GM18505 (cell line): ENCODE results near the gene ME2.
"Not testable (repeated sequence)": the region's sequence is repeated elsewhere in the genome, so short reads cannot be mapped to it uniquely, and the experiment has no call there.

Source experiments
- ATAC-seq: cut with Tn5 transposase; IDR thresholded peaks from one replicate; pipeline ENCODE4 v1.9.1; 2021; ENCODE audit not compliant: unreplicated experiment
- POLR2A ChIP-seq: IDR thresholded peaks from 4 replicates; pipeline ENCODE4 v1.6.1; 2011; ENCODE audit warnings: borderline replicate concordance; ENCODE audit not compliant: insufficient read depth, insufficient read length; ENCODE audit errors: extremely low read depth

Gene ME2

GRCh38 chr18:50878345-50879301, at the start of gene ME2:
ME2 (plus strand) TSS chr18:50879118; CDS start chr18:50895821, 16,703 bp downstream.
- ATAC-seq, result peak; percentile 95

GRCh38 chr18:50829644-50830043, 49.3 kb upstream of the ME2 start:
- no peak for ATAC-seq
- no peak for TF ChIP-seq POLR2A

More at GRCh38 chr18:50878345-50879301, at the start of gene ME2:
- peak; percentile 86 for TF ChIP-seq POLR2A

DNA sequence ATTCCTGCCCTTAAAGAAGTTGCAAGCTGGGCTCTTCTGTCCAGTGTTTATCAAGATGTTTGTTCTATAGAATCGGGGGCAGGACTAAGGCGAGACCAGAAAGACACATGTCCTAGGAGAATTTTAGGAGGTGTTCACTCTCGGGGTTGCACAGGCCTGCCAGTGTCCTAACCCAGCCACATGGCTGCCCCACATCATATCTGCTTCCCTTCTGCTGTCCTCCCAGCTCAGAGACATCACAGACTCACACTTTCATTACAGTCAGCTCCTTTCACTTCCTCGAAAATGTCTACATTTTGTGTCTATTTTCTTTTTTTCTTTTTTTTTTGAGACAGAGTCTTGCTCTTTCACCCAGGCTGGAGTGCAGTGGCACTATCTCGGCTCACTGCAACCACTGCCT, 48.4 kb upstream of the ME2 start:
- peak; percentile 67 for ATAC-seq
- no peak for TF ChIP-seq POLR2A

DNA sequence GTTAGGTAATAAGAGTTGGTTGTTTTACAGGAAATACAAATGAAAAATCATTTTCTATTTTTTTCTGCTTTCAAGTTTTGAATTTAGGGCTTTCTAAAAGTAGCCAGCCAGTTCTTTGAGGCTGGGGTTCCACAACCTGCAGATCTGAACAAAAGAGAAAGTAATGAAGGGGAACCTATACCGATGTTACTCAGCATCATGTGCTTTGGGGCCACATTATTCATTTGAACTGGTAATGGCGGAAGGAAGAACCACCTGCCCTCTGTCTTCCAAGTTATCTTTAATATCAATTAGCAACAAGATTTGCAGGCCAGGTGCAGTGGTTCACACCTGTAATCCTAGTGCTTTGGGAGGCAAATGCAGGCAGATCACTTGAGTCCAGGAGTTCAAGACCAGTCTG, 46.2 kb upstream of the ME2 start:
- ATAC-seq, result no peak
- TF ChIP-seq POLR2A, result no peak

- ATAC-seq, result not testable (repeated sequence)
Measured at GRCh38 chr18:50833496-50833895, 45.4 kb upstream of the ME2 start.

DNA sequence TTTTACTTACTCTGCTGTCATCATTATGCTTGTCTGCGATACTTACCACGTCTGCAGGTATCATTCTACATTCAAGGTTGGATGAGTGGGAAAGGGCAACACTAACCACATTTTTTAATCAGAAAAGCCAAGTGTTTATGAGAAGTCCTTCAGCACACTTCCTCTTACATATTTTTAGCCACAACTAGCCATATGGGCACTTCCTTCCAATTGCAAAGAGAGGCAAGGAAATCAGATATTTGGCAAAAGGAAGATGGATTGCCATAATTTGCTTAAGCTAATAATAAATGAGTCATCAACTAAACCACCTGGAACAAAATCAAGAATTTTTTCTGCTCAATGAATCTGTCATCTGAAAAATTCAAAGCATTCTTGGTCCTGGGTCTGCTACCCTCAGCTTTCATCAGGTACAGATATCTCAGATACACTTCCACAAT, 42.4 kb upstream of the ME2 start:
- peak; percentile 52 for ATAC-seq
- TF ChIP-seq POLR2A, result no peak

- ATAC-seq, result no peak
- no peak for TF ChIP-seq POLR2A
Measured at GRCh38 chr18:50839341-50839740, 39.6 kb upstream of the ME2 start.

DNA sequence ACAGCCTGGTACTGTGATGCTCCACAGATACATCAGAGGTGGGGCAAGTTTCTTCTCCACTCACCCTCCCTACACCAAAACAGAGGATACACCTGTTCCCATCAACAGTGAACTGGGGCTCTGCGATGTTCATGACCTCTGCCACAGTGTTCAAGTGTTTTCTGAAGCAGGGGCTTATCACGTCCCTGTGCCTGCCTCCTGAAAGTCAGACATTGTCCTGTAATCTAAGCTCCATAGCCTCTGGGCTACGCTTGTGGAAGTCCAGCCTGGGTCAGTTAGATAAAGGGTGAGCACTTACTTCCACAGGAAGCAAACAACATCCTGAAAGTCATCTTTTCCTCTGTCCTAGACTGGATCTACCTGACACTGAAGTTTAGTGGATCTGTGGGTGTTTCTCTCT, 38.9 kb upstream of the ME2 start:
- ATAC-seq, result no peak
- TF ChIP-seq POLR2A, result no peak

DNA sequence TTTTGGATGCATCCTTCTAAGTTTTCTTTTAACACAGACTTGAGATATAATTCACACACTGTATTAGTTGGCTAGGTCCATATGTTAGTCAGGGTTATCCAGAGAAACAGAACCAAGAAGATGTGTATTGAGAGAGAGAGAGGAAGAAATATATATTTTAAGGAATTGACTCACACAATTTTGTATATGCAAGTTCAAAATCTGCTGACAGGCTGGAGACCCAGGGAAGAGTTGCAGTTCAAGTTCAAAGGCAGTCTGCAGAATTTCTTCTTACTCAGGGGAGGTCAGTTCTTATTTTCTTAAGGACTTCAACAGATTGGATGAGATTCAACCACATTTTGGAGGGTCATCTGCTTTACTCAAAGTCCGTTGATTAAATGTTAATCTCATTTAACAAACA, 36.1 kb upstream of the ME2 start:
- ATAC-seq, result no peak
- no peak for TF ChIP-seq POLR2A

DNA sequence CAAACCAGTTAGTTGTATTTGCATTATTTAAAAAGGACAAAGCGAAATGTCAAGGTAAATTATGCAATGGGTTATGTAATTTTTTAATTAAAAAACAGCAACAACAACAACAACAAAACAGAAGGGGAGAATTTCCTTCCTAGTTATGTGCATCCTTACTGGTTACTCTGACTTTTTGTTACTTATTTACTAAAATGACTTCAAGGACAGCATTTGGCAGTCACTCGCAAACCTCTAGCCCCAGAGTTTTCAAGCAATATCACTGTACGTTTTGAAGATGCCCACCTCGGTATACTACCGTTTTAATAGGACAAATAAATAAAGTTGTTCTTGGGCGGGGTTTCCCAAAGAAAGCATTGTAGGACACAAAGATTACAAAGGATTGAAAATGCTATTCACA, 34.4 kb upstream of the ME2 start:
- TF ChIP-seq POLR2A, result no peak
- no peak for ATAC-seq

GRCh38 chr18:50844960-50845359, 34.0 kb upstream of the ME2 start:
- no peak for ATAC-seq
- no peak for TF ChIP-seq POLR2A

- ATAC-seq, result no peak
- no peak for TF ChIP-seq POLR2A
Measured at GRCh38 chr18:50847192-50847591, 31.7 kb upstream of the ME2 start.

GRCh38 chr18:50848061-50848551, 30.8 kb upstream of the ME2 start:
- TF ChIP-seq POLR2A, result no peak
- no peak for ATAC-seq

- no peak for TF ChIP-seq POLR2A
Measured at GRCh38 chr18:50848991-50849390, 29.9 kb upstream of the ME2 start.

More at GRCh38 chr18:50848991-50849390, 29.9 kb upstream of the ME2 start:
- no peak for ATAC-seq
